GM21360 (cell line): ENCODE data around the gene CEP164.

Experiments used
- ATAC-seq: cut with Tn5 transposase; IDR thresholded peaks from one replicate; pipeline ENCODE4 v1.9.1; 2021; ENCODE audit warnings: mild to moderate bottlenecking, moderate library complexity; ENCODE audit not compliant: unreplicated experiment

CEP164 gene

DNA sequence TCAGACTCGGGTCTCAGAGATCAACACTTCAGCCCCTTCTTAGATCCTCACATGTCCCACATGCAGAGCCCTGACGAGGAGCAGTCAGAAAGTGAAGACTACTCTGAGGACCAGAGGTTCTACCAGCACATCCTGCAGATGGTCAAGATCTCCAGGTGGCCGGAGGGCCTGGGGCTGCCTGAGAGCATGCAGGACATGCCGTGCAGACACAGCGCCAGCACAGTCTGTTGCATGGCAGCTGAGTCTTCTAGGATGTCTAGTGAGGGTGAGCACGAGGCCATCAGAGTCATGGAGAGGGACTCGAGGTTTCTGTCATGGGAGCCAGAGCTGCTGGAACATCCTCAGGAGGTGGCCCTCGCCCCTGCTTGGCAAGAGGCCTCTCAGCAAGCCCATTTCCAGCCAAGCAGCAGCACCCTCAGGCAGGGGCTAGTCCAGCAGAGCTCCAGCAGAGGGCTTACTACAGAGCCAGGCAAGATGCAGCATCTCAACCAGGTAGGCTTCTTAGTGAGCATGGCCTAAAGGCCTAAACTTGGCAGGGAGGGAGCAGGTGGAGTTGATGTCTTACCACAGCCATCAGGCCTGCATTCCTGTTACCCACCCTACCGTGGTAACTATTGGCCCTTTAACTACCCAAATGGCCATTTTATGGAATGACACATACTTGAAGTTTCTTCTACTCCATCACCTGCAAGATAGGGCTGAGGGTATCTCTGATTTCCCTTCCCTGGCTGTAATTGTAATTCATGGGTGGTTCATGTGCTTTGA is 28.7 kb downstream of the CEP164 start:
- no peak for ATAC-seq

DNA sequence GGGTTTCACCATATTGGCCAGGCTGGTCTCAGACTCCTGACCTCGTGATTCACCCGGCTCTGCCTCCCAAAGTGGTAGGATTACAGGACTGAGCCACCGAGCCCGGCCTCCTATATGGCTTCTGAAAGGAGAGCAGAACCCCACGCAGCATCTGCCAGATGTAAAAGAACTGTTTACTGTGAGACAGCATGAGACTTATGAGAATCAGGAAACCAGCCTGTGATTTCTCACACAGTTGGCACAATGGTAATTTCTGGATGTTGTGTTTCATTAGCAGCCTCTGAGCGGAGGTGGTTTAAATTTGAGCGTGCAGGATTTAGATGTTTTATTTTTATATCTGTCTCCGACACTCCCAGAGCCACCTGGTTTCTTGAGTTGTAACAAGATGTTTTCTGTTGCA is 33.8 kb downstream of the CEP164 start:
- ATAC-seq, result no peak

DNA sequence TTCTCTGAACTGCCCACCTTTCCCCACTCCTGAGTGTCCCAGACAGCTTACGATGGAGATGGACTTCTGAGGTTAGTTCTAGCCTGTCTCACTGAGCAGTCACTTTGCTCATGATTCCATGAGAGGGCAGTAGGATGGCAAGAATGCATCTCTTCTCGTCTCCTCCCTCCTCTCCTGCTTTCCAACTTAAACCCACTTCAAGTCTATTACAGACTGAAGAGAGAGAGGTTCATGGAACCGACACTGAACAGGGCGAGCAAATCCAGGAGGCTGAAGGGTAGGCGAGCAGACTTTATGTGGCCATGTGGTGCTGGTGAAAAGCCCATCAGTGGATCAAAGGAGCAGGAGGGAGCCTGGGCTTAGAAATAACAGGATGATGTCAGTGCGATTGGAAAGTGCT is 38.6 kb downstream of the CEP164 start:
- no peak for ATAC-seq

DNA sequence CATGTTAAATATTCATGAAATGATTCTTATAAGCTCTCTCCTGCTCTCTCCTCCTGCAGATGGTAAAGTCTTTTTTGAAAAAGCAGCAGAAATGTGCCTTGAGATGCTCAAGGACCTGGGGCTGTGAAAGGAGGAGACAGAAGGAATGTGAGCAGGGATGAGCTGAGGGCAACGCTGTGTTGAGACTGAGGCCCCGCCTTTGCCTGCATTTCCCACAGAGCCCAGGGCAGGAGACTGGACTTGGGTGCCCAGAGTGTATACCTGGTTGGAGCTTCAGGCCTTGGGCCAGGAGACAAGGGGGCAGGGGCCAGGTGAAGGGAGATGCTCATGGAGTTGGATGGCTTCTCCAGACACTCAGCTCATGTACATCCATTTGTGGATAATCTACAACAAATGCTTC is 39.2 kb downstream of the CEP164 start:
- ATAC-seq, result no peak

DNA sequence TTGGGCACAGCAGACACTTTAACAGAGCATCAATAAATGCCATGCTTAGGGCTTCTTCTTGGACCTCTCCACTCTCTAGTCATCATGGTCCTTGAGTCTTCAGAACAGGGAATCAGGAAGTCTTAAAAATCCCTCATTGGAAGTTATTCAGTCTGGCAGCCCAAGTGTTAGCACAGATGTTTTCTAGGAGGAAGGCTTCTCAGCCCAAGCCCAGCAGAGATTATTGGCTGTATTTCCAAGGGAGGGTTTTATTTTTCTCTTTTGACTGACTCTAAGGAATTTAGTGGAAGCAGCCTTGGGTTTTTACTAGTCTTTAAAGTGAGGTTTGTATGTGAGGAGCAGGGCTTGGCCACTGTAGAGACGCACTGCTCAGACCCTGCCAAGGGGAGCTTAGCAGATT is 41.9 kb downstream of the CEP164 start:
- ATAC-seq, result no peak

- no peak for ATAC-seq
Observed at GRCh38 chr11:117371453-117371852, 43.8 kb downstream of the CEP164 start.

GRCh38 chr11:117374316-117375055 is 46.8 kb downstream of the CEP164 start:
- ATAC-seq, result no peak

DNA sequence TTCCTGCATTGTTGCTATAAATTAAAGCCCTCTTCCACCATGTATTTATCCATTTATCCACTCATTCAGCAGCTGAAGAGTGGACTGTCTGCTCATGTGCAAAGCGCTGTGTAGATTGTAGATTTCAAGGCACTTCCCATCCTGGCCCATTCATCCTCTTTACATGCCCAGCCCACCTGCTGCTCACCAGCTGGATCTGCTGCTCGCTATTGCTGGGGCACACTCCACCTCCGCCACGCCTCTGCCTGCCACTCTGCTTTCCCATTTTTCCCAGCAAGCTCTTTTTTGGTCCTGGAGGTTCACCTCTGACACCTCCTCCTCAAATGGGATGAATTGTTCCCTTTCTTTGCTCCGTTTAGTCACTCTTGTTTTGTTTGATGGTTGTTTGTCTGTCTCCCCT is 48.3 kb downstream of the CEP164 start:
- ATAC-seq, result no peak

DNA sequence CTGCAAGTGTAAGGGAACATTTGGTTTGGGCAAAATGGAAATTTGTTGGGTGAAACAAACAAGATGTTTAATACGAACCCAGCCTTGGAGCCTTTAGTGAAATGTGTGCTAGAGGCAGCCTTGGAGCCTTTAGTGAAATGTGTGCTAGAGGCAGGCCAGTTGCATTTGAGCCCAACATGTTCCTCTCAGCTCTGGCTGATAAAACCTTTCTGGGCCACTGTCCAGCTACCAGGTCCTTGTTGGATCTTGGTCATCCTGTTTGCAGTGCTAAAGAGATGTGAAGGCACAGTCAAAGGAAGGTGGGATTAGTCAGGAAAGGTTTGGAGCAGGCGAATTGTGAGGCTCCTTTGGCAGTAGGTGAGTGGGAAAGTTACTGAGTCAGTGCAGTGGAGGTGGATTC is 48.9 kb downstream of the CEP164 start:
- ATAC-seq, result no peak

DNA sequence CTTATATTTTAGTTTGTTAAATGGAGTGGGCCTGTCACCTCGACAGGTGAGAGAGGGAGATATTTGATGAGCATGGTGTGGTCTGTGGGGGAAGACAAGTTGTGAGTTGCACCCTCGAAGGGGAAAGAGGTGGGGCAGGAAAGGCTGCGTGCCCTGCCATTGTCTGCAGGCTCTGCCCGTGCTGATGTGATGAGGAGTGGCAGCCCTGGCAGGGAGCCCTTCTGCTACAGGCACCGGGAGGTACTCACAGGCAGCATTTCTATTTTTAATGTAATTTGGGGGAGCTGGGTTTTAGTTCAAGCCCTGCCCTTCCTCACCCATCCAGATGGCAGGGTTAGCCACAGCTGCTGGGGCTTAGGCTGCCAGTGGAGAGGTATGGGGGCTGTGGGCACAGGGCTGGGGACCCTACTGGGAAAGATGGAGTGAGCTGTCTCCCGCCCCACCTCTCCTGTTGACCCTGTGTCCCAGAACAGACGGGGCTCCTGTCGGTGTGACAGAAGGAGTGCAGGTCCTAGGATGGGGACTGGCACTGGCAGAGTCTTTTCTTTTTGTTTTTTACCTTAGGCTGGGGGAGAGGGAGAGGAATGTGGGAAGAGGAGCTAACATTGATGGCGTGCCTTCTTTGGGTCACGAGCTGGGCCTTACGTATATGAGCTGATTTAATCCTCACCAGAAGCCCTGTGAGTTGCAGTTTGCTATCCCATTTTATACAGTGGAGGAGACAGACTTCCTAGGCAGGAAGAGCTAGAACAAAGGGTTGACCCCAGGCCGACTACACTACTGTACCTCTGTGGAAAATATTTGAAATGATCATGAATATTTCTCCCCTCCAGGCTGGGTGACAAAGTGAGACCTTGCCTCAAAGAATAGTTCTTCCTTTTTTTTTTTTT is 51.6 kb downstream of the CEP164 start:
- no peak for ATAC-seq

DNA sequence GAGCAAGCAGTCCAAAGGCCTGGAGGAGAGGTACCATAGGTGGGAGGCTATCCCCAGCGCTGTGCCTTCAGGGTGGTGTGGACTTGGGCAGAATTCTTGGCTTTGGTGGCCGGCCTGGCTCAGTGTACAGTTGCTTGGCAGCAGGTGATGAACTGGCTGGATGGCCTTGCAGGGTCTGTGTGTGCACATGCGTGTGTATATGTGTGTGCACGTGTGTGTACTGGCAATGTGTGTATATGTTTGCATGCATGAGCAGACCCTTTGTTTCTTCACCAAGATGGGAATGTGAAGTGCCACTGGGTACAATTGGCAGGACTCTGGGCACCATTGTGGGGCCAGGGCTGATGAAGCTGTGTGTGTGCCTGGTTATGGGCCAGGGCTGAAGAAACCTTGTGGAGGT is 53.0 kb downstream of the CEP164 start:
- no peak for ATAC-seq

DNA sequence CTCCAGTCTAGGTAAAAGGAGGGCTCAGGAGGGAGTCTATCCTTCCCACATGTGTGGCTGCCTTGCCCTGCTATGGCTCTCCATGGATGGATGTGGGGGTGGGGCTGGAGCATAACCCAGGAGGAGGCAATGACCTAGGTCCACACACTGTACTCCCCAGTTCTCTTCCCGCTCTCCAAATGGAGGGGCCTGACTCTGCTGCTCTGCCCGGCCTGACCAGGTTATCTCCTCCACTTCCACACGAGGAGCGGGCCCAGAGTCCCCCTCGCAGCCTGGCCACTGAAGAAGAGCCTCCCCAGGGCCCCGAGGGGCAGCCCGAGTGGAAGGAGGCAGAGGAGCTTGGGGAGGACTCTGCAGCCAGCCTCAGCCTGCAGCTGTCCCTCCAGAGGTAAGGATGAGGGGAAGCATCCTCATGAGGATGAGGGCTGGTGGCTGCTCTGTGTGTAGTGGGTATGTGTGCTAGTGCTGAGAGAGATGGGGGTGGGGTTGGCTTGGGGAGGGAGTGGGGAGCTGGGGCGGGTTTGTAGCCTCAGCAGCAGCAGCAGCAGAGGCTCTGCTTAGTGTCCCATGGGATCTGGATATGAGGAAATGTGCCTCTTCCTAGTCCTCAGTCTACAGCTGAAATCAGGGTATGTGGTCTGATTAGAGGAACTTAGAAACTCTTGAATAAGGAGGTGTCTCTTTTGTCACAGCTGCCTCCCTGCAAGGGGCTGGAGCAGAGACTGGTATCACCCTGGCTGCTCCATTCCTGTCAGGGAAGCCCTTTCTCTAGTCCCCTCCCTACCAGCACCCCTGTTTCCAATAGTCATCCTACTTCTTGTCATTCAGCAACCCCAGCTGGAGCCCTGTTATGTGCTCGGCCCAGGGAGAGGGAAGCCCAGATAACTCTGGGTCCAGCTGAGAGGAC is 54.1 kb downstream of the CEP164 start:
- no peak for ATAC-seq

GRCh38 chr11:117382746-117383145 is 55.1 kb downstream of the CEP164 start:
- no peak for ATAC-seq

- no peak for ATAC-seq
Observed at GRCh38 chr11:117384045-117384444, 56.4 kb downstream of the CEP164 start.

GRCh38 chr11:117385471-117385870 is 57.8 kb downstream of the CEP164 start:
- no peak for ATAC-seq

DNA sequence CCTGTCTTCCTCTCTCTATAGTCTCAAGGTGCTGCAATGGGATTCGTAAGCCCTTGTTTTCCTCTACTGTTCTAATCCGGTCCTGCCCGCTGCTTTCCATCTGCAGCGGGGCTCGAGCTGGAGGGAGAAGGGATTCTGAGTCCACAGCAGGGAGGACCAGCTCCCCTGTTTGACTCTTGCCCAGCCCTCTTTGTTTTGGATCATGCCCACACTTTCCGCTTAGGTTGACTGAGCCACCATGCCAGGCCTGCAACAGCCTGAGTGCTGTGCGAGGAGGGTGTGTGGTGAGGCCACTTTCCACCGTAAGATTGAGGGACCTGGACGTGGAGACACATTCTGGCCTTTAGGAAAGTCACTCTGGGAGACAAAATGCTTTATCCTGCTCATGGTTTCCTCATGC is 58.3 kb downstream of the CEP164 start:
- ATAC-seq, result no peak

DNA sequence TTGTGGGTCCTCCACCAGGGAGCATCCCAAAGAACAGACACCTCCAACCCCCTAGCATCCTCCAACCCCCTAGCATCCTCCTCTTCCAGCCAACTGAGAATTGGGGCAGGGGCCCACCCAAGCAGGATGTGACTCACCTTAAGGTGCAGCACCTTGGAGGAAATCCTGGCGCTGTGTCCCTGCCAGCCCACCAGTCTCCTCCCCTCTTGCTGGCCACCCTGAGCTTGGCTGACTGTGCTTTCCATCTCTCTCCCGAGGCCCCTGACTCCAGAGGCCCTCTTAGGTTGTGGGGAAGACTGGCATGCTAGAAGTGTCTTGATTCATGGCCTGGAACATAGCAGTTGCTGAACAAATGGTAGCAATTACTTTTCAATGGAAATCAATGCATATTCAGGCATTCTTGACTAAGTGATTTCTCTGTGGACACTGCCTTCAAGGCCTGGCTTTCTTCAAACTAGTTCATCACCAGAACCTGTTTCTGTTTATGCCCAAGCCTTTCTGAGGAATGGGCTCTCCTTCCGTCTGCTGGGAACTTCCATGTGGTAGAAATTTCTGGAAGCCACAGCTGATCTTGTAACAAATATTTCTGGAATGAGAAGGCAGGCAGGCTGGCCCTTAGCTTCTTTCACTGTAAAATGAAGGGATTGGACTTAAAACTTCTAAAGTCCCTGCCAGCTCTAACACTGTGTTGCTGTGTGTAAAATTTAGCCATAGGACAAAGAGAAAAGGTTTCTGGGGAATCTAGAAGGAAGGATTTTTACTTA is 60.5 kb downstream of the CEP164 start:
- no peak for ATAC-seq

DNA sequence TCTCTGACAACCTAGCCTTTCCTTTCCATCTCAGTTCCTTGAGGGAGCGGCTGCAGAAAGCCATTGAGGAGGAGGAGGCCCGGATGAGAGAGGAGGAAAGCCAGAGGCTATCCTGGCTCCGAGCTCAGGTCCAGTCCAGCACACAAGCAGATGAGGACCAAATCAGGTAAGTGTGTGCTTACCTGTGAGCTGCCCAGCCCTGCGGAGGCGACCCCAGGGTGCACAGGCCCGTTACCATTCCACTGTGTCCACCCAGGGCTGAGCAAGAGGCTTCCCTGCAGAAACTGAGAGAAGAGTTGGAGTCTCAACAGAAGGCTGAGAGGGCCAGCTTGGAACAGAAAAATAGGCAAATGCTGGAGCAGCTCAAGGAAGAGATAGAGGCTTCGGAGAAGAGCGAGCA is 63.1 kb downstream of the CEP164 start:
- ATAC-seq, result no peak

GRCh38 chr11:117391181-117391580 is 63.5 kb downstream of the CEP164 start:
- no peak for ATAC-seq
